Skeletal muscle satellite cell (primary cell): ENCODE measurements around the gene NLN.
A peak's percentile ranks its signal among the peaks of the same experiment; 100 is the strongest.
"Not testable (repeated sequence)": the region's sequence is repeated elsewhere in the genome, so short reads cannot be mapped to it uniquely, and the experiment has no call there.

ENCODE experiments used
- H3K27me3 ChIP-seq: 2 replicates; pipeline ENCODE4 v1.7.0; 2013; ENCODE audit warnings: low read length; ENCODE audit not compliant: control insufficient read depth, insufficient read depth
- H3K36me3 ChIP-seq: 2 replicates; pipeline ENCODE4 v1.7.0; 2013; ENCODE audit warnings: mild to moderate bottlenecking, control low read depth, low read length; ENCODE audit not compliant: insufficient read depth
- H3K4me1 ChIP-seq: 2 replicates; pipeline ENCODE4 v1.7.0; 2013; ENCODE audit warnings: low read length; ENCODE audit not compliant: control insufficient read depth, insufficient read depth
- H3K4me2 ChIP-seq: 2 replicates; pipeline ENCODE4 v1.7.0; 2013; ENCODE audit warnings: mild to moderate bottlenecking, low read length
- H3K4me3 ChIP-seq: 2 replicates; pipeline ENCODE4 v1.7.0; 2013; ENCODE audit warnings: low read length
- H3K9ac ChIP-seq: 2 replicates; pipeline ENCODE4 v1.7.0; 2013; ENCODE audit warnings: mild to moderate bottlenecking, low read depth, low read length, moderate library complexity
- H3K9me3 ChIP-seq: replicated peaks from 2 replicates; pipeline ENCODE4 v1.7.0; 2013; ENCODE audit warnings: mild to moderate bottlenecking, control low read depth, low read length

Gene NLN

DNA sequence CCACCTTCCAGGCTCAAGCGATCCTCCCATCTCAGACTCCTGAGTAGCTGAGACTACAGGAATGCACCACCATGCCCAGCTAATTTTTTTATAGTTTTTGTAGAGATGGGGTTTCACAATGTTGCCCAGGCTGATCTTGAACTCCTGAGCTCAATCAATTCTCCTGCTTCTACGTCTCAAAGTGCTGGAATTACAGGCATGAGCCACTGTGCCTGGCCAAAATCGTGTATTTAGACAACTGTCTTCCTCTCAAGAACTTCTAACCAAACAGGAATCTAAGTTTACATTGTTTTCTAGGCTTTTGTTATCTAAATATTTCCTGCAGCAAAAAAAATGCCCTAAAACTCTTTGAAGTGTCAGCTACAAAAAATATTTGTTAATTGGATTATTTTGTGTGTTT, 78.8 kb downstream of the NLN start:
- no peak overlapping the region for H3K4me3 ChIP-seq
- H3K36me3 ChIP-seq = peaks cover 31% of the 10 kb centered on the region
- H3K9ac ChIP-seq = peak overlapping the region; percentile 54
- peak overlapping the region; percentile 35 for H3K4me2 ChIP-seq
- H3K27me3 ChIP-seq = no peaks in the 10 kb centered on the region
- no peaks in the 10 kb centered on the region for H3K9me3 ChIP-seq
- peaks cover 29% of the 10 kb centered on the region for H3K4me1 ChIP-seq

DNA sequence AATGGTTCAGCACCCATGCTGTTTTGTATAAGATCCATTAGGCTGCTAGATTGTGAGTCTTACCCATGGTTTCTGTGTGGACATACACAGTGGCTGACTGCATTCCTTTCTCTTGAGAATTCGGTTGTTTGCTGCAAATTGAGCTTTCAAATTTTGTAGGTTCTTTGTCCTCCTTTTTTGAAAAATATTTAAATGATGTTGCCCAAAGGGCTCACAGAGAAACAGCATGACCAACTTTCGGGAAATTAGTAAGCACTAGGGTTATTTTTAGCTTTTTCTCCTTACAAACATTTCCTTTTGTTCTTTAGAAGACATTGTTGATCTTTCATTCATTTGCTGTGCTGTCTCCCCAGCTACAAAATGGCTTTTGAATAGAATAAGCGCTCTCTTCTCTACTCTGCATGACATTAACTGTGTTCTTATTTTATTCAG, 79.4 kb downstream of the NLN start:
- H3K36me3 ChIP-seq = peaks cover 31% of the 10 kb centered on the region
- H3K4me2 ChIP-seq = peak overlapping the region; percentile 35
- H3K4me1 ChIP-seq = peaks cover 25% of the 10 kb centered on the region
- H3K9ac ChIP-seq = peak overlapping the region; percentile 68
- no peaks in the 10 kb centered on the region for H3K9me3 ChIP-seq
- H3K4me3 ChIP-seq = no peak overlapping the region
- no peaks in the 10 kb centered on the region for H3K27me3 ChIP-seq

DNA sequence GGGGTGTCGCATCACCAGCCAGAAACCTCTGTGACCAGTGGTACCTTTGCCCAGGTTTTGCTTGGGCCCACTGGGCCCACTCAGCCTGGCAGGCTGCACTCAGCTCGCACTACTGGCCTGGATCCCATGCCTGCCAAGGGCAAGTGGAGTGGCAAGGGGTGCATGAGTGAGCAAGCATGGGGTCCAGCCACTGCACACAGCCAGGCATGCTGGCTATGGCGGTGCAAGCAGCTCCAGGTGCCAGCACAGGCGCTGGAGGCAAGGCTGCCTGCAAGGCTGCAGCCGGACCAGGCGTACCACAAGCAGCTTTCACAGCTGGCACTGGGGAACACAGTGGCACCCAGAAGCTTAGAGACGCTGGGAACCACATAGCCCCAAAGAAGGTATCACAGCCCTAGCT, 80.1 kb downstream of the NLN start:
- H3K4me3 ChIP-seq = no peak overlapping the region
- H3K9me3 ChIP-seq = no peaks in the 10 kb centered on the region
- no peaks in the 10 kb centered on the region for H3K27me3 ChIP-seq
- H3K9ac ChIP-seq = peak overlapping the region; percentile 68
- H3K4me2 ChIP-seq = no peak overlapping the region
- H3K36me3 ChIP-seq = peaks cover 27% of the 10 kb centered on the region
- H3K4me1 ChIP-seq = peaks cover 20% of the 10 kb centered on the region

DNA sequence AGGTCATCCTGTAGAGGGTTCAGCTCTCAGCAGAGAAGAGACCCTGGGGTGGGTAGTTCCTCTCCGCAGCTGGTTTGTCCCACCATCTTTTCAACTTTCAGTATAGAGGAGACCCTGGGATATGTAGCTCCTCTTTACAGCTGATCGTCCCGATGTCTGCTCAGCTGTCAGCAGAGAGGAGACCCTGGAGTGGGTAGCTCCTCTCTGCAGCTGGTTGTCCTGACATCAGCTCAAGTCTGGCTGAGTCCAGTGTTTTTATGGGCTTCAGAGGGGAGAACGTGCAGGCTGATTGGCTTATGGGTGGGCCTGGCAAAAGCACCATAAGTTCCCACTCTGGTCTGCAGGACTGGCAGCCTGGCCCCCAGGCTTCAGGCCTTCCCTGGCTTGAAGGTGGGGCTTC, 80.8 kb downstream of the NLN start:
- Histone ChIP-seq H3K9me3 (no peaks in the 10 kb centered on the region), H3K9ac (no peak overlapping the region), H3K27me3 (no peaks in the 10 kb centered on the region), H3K4me1 (peaks cover 22% of the 10 kb centered on the region), H3K36me3 (peaks cover 20% of the 10 kb centered on the region), H3K4me3 (no peak overlapping the region), H3K4me2 (no peak overlapping the region)

DNA sequence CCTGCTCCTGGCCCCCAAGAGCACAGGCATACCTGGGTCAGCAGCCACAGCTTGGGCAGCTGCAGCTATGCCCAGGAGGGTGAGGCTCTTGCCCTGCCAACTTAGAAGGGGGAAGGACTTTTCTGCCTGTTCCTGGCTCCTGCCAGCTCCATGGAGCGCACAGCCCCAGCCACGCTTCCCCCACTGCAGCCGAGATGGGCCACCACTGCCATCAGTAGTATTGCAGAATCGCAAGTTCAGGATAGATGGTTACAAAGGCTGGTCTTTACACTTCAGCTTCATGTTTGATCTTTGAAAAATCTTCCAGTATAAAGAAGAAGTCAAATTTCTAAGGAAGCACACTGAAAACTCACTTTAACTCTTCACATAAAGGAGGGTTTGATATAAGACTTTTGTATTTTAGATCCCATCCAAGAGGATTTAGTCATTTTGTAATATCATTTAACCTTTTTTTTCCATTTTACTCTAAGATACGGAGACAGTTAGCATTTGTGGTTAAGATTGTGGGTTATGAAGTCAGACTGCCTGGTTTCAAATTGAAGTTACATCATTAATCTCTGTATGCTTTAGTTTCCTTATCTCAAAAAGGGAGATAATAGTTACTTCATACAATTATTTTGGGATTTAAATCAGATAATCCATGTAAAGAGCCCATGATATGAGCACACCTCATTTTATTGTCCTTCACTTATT, 81.8 kb downstream of the NLN start:
- H3K9me3 ChIP-seq = no peaks in the 10 kb centered on the region
- no peaks in the 10 kb centered on the region for H3K27me3 ChIP-seq
- H3K4me3 ChIP-seq = no peak overlapping the region
- H3K4me1 ChIP-seq = peaks cover 33% of the 10 kb centered on the region
- H3K4me2 ChIP-seq = no peak overlapping the region
- H3K36me3 ChIP-seq = peaks cover 20% of the 10 kb centered on the region
- no peak overlapping the region for H3K9ac ChIP-seq

DNA sequence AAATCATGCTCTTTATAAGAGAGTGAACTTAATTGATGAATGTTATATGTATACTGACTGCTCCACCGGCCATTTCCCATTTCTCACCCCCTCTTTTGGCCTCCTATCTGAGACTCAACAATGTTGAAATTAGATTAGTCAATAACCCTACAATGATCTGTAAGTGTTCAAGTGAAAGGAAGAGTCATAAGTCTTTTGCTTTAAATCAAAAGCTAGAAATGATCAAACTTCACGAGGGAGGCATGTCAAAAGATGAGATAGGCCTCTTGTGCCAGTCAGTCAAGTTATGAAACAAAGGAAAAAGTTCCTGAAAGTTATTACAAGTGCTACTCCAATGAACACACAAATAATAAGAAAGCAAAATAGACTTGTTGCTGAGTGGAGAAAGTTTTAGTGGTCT, 83.1 kb downstream of the NLN start:
- Histone ChIP-seq H3K9ac (no peak overlapping the region), H3K4me1 (peaks cover 45% of the 10 kb centered on the region), H3K9me3 (no peaks in the 10 kb centered on the region), H3K4me2 (no peak overlapping the region), H3K4me3 (no peak overlapping the region), H3K36me3 (peaks cover 24% of the 10 kb centered on the region), H3K27me3 (no peaks in the 10 kb centered on the region)

DNA sequence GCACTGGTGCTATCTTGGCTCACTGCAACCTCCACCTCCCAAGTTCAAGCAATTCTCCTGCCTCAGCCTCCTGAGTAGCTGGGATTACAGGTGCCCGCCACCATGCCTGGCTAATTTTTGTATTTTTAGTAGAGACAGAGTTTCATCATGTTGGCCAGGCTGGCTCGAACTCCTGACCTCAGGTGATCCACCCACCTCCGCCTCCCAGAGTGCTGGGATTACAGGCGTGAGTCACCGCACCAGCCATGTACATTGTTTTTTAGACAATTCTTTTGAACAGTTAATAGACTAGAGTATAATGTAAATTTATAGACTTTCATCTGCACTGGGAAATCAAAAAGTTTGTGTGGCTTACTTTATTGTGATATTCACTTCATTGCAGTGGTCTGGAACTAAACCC, 85.5 kb downstream of the NLN start:
- H3K36me3 ChIP-seq = peaks cover 27% of the 10 kb centered on the region

DNA sequence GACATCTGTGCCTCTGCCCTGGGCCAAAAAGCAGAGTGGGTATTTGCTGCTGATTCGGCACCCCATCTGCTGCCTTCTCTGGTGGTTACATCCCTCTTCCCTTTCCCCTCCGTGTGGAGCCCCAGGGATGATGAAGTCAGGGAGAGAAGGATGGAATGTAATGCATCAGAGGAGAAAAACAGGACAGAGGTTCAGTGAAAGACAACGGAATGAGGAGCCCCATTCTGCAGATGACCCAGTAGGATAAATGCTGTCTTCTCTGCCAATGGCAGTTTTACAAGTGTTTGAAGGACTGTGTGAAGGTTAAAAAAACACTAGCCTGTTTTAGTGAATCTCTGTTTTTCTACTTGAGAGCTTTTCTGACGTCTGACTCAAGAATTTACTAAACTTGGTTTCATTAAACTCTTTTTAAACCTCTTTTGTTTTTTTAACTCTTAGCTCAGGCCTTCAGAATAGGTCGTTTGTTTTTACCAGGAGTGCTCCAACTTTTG, 86.3 kb downstream of the NLN start:
- Histone ChIP-seq H3K4me2 (peak overlapping the region; percentile 6), H3K9me3 (no peaks in the 10 kb centered on the region), H3K9ac (no peak overlapping the region), H3K4me1 (peaks cover 47% of the 10 kb centered on the region), H3K27me3 (no peaks in the 10 kb centered on the region), H3K4me3 (no peak overlapping the region), H3K36me3 (peaks cover 27% of the 10 kb centered on the region)

More for the DNA sequence above, 85.5 kb downstream of the NLN start:
- H3K4me2 ChIP-seq, H3K27me3 ChIP-seq, H3K4me3 ChIP-seq, H3K9me3 ChIP-seq, H3K9ac ChIP-seq: not testable (repeated sequence)
- H3K4me1 ChIP-seq = peaks cover 47% of the 10 kb centered on the region

DNA sequence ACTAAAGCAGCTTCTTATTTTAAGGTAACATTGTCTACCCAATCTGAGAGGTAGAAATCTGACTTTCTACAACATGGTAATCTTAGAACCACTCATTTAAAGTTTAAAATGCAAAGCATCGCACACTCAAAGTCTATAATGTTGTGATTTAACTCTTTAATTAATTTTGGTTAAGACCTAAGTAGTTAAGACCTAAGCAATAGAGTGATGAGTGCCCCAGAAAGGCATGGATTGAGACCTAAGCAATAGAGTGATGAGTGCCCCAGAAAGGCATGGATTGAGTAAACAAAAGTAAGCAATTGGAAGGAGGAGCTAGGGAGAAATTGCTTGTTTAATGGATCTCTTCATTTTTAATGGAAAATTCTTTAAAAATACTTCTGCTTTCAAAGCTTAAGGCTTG, 86.8 kb downstream of the NLN start:
- H3K27me3 ChIP-seq = no peaks in the 10 kb centered on the region

DNA sequence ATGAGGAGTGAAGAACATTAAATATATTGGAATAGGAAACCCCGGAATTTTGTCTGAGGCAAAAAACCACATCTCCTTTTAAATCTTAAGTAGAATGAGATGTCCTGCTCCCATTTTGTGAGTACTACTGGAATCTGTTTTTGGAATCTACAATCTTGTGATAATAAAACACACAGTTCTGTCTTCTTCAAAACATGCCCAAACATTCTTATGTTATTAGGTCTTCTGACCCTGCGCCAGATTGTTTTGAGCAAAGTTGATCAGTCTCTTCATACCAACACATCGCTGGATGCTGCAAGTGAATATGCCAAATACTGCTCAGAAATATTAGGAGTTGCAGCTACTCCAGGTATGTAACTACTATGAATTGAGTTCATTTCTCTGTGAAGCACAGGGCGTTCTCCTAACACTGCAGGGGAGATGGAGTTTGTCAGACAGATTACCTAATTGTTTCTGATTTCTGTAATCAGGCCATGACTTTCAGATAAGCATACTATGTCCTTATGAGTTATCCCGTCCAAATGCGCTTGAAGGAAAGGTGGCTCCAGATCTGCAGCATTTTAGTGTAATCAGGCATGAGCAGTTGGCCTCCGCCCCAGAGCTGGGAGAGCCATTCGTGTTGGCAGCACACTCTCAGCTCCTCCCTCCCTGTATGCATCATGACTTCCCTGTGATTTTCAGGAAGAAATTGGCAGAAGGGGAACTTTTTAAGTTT, 88.0 kb downstream of the NLN start:
- Histone ChIP-seq H3K9me3 (no peaks in the 10 kb centered on the region), H3K4me3 (no peak overlapping the region), H3K4me2 (no peak overlapping the region), H3K4me1 (peaks cover 43% of the 10 kb centered on the region), H3K9ac (peak overlapping the region; percentile 15), H3K27me3 (no peaks in the 10 kb centered on the region), H3K36me3 (peaks cover 38% of the 10 kb centered on the region)

More for the DNA sequence above, 86.8 kb downstream of the NLN start:
- Histone ChIP-seq H3K36me3 (peaks cover 29% of the 10 kb centered on the region), H3K4me2 (peak overlapping the region; percentile 6), H3K9ac (no peak overlapping the region), H3K9me3 (no peaks in the 10 kb centered on the region), H3K4me1 (peaks cover 43% of the 10 kb centered on the region), H3K4me3 (no peak overlapping the region)

DNA sequence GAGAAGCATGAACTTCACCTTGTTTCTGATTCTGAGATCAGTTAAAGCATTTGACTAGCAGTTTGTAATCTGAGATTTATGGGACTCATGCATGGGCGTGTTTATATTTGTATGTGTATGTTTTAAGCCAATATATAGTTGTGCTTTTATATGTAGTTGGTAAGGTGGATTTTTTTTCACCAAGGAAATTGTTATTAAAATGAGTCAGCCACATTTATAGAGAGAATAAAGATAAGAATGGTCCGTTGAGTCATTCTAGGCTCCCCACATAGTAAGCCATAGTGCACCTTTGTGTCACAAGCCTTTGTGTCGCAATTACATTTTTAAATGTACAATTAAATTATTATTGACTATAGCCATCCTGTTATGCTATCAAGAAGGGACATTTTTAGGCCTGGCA, 89.0 kb downstream of the NLN start:
- H3K27me3 ChIP-seq = no peaks in the 10 kb centered on the region
- H3K4me3 ChIP-seq = no peak overlapping the region
- no peak overlapping the region for H3K9ac ChIP-seq
- H3K36me3 ChIP-seq = peaks cover 44% of the 10 kb centered on the region
- peak overlapping the region; percentile 20 for H3K4me2 ChIP-seq
- no peaks in the 10 kb centered on the region for H3K9me3 ChIP-seq
- peaks cover 43% of the 10 kb centered on the region for H3K4me1 ChIP-seq
